Stimulated activated CD8-positive, alpha-beta memory T cell treated with anti-CD3 and anti-CD28 coated beads, Interleukin-12 subunit alpha, Interleukin-12 subunit beta, amount 100 ng/mL, for 4 hours (primary cell): ENCODE results near the gene BAIAP2.
A peak's percentile ranks its signal among the peaks of the same experiment; 100 is the strongest.

ENCODE experiments used
- DNase-seq: peaks from one replicate; pipeline ENCODE4 v3.0.0-alpha.2; 2020; ENCODE audit warnings: low read depth

The BAIAP2 gene

GRCh38 chr17:81109957-81110356, 75.0 kb downstream of the BAIAP2 start:
- no peak for DNase-seq

- no peak for DNase-seq
Measured at GRCh38 chr17:81110488-81111040, 75.6 kb downstream of the BAIAP2 start.

- DNase-seq = no peak
Measured at GRCh38 chr17:81111066-81111465, 76.1 kb downstream of the BAIAP2 start.

GRCh38 chr17:81112450-81112849, 77.5 kb downstream of the BAIAP2 start:
- no peak for DNase-seq

GRCh38 chr17:81113158-81113724, 78.3 kb downstream of the BAIAP2 start:
- DNase-seq = no peak

- DNase-seq = no peak
Measured at GRCh38 chr17:81114351-81115093, 79.6 kb downstream of the BAIAP2 start.

GRCh38 chr17:81115219-81115618, 80.3 kb downstream of the BAIAP2 start:
- no peak for DNase-seq

- DNase-seq = no peak
Measured at GRCh38 chr17:81115749-81116464, 81.0 kb downstream of the BAIAP2 start.

GRCh38 chr17:81116704-81117103, 81.8 kb downstream of the BAIAP2 start:
- DNase-seq = no peak

GRCh38 chr17:81117672-81118198, 82.8 kb downstream of the BAIAP2 start:
- DNase-seq = no peak

- no peak for DNase-seq
Measured at GRCh38 chr17:81118308-81119221, 83.6 kb downstream of the BAIAP2 start.

- peak; percentile 65 for DNase-seq
Measured at GRCh38 chr17:81119223-81120148, 84.5 kb downstream of the BAIAP2 start.

- DNase-seq = no peak
Measured at GRCh38 chr17:81120149-81120484, 85.2 kb downstream of the BAIAP2 start.

GRCh38 chr17:81120695-81121621, 86.0 kb downstream of the BAIAP2 start:
- no peak for DNase-seq

GRCh38 chr17:81121841-81122733, 87.1 kb downstream of the BAIAP2 start:
- DNase-seq = no peak

- DNase-seq = no peak
Measured at GRCh38 chr17:81123052-81124048, 88.4 kb downstream of the BAIAP2 start.

- DNase-seq = no peak
Measured at GRCh38 chr17:81124377-81124776, 89.4 kb downstream of the BAIAP2 start.
